DND-41 (cell line): ENCODE data around the gene AQP9.

ENCODE experiments used
- EZH2 ChIP-seq: IDR thresholded peaks from 3 replicates; pipeline ENCODE4 v1.6.1; 2012; ENCODE audit warnings: borderline replicate concordance, low read depth, mild to moderate bottlenecking, moderate library complexity, low read length, inconsistent platforms; ENCODE audit not compliant: severe bottlenecking
- TF ChIP-seq, protein P1 (sequence below): IDR thresholded peaks from 2 replicates; pipeline ENCODE4 v1.5.1; 2012; ENCODE audit warnings: borderline replicate concordance, low read length, moderate library complexity, mild to moderate bottlenecking; ENCODE audit not compliant: poor library complexity, severe bottlenecking; ENCODE audit errors: extremely low read depth

- TF ChIP-seq, protein P1, sequence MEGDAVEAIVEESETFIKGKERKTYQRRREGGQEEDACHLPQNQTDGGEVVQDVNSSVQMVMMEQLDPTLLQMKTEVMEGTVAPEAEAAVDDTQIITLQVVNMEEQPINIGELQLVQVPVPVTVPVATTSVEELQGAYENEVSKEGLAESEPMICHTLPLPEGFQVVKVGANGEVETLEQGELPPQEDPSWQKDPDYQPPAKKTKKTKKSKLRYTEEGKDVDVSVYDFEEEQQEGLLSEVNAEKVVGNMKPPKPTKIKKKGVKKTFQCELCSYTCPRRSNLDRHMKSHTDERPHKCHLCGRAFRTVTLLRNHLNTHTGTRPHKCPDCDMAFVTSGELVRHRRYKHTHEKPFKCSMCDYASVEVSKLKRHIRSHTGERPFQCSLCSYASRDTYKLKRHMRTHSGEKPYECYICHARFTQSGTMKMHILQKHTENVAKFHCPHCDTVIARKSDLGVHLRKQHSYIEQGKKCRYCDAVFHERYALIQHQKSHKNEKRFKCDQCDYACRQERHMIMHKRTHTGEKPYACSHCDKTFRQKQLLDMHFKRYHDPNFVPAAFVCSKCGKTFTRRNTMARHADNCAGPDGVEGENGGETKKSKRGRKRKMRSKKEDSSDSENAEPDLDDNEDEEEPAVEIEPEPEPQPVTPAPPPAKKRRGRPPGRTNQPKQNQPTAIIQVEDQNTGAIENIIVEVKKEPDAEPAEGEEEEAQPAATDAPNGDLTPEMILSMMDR = no peak
- no peak for TF ChIP-seq EZH2
These were observed 23.8 kb upstream of the AQP9 start for GRCh38 chr15:58114388-58114787.
